Large intestine (tissue), 3 donors: ENCODE measurements around the gene KRT84. TPM values are rescaled to one million over a fixed set of nuclear protein-coding genes. Genes with fewer than 3 reads are reported as not detected.

Source experiments
- DNase-seq, 2 donors: peaks; one replicate each; pipeline versions ENCODE4 v3.0.0 to v3.0.0-alpha.2; 2013
- H3K27ac ChIP-seq: one replicate; pipeline ENCODE4 v1.5.1; 2013; ENCODE audit warnings: low read length
- H3K27me3 ChIP-seq: 2 replicates; pipeline ENCODE4 v1.6.1; 2013; ENCODE audit warnings: low read length; ENCODE audit not compliant: control insufficient read depth, insufficient read depth
- H3K36me3 ChIP-seq: 2 replicates; pipeline ENCODE4 v1.6.1; 2013; ENCODE audit warnings: low read length; ENCODE audit not compliant: control insufficient read depth, insufficient read depth
- H3K4me1 ChIP-seq: one replicate; pipeline ENCODE4 v1.6.1; 2013; ENCODE audit warnings: low read length; ENCODE audit not compliant: control insufficient read depth, insufficient read depth
- H3K4me3 ChIP-seq: one replicate; pipeline ENCODE4 v1.5.1; 2013; ENCODE audit warnings: low read length
- H3K9me3 ChIP-seq: one replicate; pipeline ENCODE4 v1.6.1; 2013; ENCODE audit warnings: mild to moderate bottlenecking, low read depth, low read length, moderate library complexity; ENCODE audit not compliant: control insufficient read depth
- WGBS: methylation state at CpG from one replicate; pipeline ENCODE4 v1.1.5; 2013; ENCODE audit warnings: low lambda C conversion rate; ENCODE audit not compliant: insufficient coverage; 5-methylcytosine and 5-hydroxymethylcytosine counted together
- polyA plus RNA-seq: library from polyadenylated mRNA; unstranded; fragments of 120-200 nt; gene quantifications from one replicate; pipeline ENCODE4 v1.2.1, GENCODE V29; 2013

The KRT84 gene
- polyA plus RNA-seq, 1 donor: not detected

DNA sequence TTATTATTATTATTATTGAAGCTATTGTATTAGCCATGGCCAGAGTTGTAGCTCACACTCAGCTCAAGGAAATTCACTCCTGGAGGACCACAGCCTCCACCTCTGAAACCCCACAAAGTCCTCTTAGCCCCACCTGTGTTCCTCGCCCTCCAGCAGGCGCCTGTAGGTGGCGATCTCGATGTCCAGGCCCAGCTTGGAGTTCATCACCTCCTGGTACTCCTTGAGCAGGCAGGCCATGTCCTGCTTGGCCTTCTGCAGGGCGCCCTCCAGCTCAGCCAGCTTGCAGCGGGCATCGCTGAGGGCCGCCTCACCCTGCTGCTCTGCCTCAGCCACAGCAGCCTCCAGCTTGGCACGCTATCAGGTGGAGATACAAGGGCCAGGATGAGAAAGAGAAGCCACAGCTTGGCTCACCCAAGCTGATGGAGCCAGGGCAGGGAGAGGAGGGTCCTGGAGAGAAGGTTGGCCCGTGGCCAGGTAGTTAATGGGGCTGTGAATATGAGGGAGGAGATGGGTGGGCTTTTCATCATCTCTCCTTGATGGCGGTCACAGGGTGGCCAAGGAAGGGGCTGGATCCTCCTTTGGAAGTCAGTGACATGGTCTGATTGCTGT, 23.2 kb downstream of the KRT84 start:
- Histone ChIP-seq H3K27ac (no peak overlapping the region), H3K27me3 (peaks cover 17% of the 10 kb centered on the region), H3K4me3 (no peak overlapping the region), H3K36me3 (no peaks in the 10 kb centered on the region), H3K4me1 (no peaks in the 10 kb centered on the region), H3K9me3 (no peaks in the 10 kb centered on the region)
- no peak for DNase-seq
- no CpG with 5 or more reads among the region's 11 CpGs for WGBS

GRCh38 chr12:52361553-52361952, 23.9 kb downstream of the KRT84 start:
- no CpG with 5 or more reads among the region's 1 CpG for WGBS
- DNase-seq: no peak
- H3K27me3 ChIP-seq: peaks cover 14% of the 10 kb centered on the region
- no peak overlapping the region for H3K4me3 ChIP-seq
- H3K9me3 ChIP-seq: no peaks in the 10 kb centered on the region
- H3K27ac ChIP-seq: no peak overlapping the region
- no peaks in the 10 kb centered on the region for H3K4me1 ChIP-seq
- no peaks in the 10 kb centered on the region for H3K36me3 ChIP-seq

GRCh38 chr12:52360663-52361271, 24.7 kb downstream of the KRT84 start:
- H3K4me3 ChIP-seq: no peak overlapping the region
- H3K4me1 ChIP-seq: no peaks in the 10 kb centered on the region
- no peaks in the 10 kb centered on the region for H3K9me3 ChIP-seq
- H3K36me3 ChIP-seq: no peaks in the 10 kb centered on the region
- H3K27me3 ChIP-seq: peaks cover 12% of the 10 kb centered on the region
- WGBS: no CpG with 5 or more reads among the region's 13 CpGs
- DNase-seq: no peak
- no peak overlapping the region for H3K27ac ChIP-seq

DNA sequence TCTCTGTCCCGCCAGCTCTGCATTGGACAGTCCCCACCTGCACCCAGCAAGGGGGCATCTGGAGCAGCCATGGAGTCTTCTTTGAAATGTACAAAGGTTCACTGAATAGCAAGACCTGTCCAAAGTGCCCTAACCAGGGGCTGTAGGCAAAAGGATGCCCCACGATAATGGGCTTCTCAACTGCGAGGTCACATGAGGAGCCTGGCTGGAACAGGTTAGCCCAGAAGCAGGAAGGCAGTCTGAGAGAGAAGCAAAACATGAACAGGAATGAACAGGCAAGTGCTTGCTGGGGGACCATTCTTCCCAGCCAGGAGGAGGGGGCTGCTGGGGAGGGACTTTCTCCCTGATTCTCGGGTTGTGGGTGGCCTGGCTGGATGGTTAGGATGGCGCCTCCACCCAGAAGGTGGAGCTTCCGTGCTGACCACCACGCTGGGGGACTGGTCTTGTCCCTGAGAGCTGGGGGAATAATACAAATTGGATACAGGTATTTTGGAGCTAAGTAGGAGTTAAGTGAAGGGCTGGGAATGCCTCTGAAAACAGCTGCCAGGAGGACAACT, 25.3 kb downstream of the KRT84 start:
- DNase-seq: no peak
- Histone ChIP-seq H3K27ac (no peak overlapping the region), H3K9me3 (no peaks in the 10 kb centered on the region), H3K4me1 (no peaks in the 10 kb centered on the region), H3K36me3 (no peaks in the 10 kb centered on the region), H3K27me3 (peaks cover 12% of the 10 kb centered on the region), H3K4me3 (no peak overlapping the region)
- WGBS: no CpG with 5 or more reads among the region's 7 CpGs

GRCh38 chr12:52359621-52360061, 25.8 kb downstream of the KRT84 start:
- Histone ChIP-seq H3K4me3 (no peak overlapping the region), H3K36me3 (no peaks in the 10 kb centered on the region), H3K9me3 (no peaks in the 10 kb centered on the region), H3K27ac (no peak overlapping the region), H3K27me3 (peaks cover 7% of the 10 kb centered on the region), H3K4me1 (no peaks in the 10 kb centered on the region)
- no CpG with 5 or more reads among the region's 5 CpGs for WGBS
- DNase-seq: no peak

GRCh38 chr12:52358575-52359350, 26.7 kb downstream of the KRT84 start:
- Histone ChIP-seq H3K27me3 (peaks cover 6% of the 10 kb centered on the region), H3K36me3 (no peaks in the 10 kb centered on the region), H3K9me3 (no peaks in the 10 kb centered on the region), H3K27ac (no peak overlapping the region), H3K4me3 (no peak overlapping the region), H3K4me1 (no peaks in the 10 kb centered on the region)
- no CpG with 5 or more reads among the region's 5 CpGs for WGBS
- DNase-seq: no peak

DNA sequence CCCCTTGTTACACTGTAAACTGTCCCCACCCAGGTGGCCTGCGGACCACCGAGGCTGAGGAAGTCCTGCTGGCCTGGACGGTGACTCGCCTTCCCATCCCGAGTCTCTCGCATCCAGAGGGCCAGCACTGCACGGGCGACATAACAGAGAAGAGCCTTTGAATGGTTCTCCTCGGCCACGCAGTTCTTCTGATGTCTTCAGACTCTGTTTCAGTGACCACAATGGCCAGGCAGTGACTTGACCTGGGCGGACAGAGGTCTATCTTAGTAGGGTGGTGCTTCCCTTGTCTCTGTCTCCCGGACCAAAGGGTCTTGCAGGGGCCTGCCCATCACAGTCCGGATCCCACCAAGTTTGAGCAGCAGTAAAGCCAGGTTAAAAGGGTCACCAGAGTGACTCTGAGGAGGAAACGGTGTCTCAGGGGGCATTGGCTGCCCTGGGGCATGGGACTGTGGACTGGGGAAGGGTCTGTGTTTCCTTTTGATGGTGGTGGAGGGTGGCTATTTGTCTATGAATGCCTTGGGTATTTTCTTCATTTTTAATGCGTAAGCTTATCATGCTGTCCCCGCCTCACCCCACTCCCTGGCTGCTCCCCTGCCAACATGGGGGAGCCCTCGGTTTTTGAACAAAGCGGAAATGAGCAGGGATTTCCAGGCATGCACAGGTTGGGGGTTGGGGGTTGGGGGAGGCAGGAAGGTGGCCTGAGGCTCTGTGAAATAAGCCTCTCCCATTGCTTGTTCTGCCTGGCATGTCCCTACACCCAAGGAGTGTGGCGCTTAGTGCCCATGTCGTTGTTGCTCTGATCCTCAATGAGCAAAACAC, 28.5 kb downstream of the KRT84 start:
- Histone ChIP-seq H3K4me1 (no peaks in the 10 kb centered on the region), H3K27me3 (peaks cover 10% of the 10 kb centered on the region), H3K36me3 (no peaks in the 10 kb centered on the region), H3K9me3 (no peaks in the 10 kb centered on the region), H3K4me3 (no peak overlapping the region), H3K27ac (no peak overlapping the region)
- no peak for DNase-seq
- no CpG with 5 or more reads among the region's 20 CpGs for WGBS

- no peaks in the 10 kb centered on the region for H3K4me1 ChIP-seq
- WGBS: no CpG with 5 or more reads among the region's 56 CpGs
- H3K9me3 ChIP-seq: no peaks in the 10 kb centered on the region
- H3K4me3 ChIP-seq: no peak overlapping the region
- H3K27me3 ChIP-seq: peaks cover 10% of the 10 kb centered on the region
- no peaks in the 10 kb centered on the region for H3K36me3 ChIP-seq
- DNase-seq: no peak
- H3K27ac ChIP-seq: no peak overlapping the region
These were observed 29.3 kb downstream of the KRT84 start for GRCh38 chr12:52356031-52356761.

DNA sequence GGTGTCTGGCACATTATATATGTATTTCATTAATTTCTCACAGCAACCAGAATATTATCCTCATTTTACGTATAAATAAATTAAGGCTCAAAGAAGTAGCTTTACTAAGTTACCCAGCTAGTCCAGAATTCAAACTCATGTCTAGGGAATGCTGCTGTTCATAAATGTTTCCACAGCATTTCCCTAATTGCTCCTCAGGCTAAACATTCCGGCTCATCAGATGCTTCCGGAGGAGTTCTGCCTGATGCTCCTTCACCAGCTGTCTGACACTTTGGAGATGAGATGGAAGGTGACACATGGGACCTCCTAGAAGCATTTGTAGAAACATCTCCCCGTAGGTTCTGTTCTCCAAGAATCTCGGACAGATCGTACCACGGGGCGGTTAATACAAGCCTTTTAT, 30.3 kb downstream of the KRT84 start:
- no peaks in the 10 kb centered on the region for H3K9me3 ChIP-seq

More for the DNA sequence above, 30.3 kb downstream of the KRT84 start:
- no peak overlapping the region for H3K27ac ChIP-seq
- DNase-seq: no peak
- H3K27me3 ChIP-seq: peaks cover 10% of the 10 kb centered on the region
- 100% methylated on average over 1 of the region's 8 CpGs for whole genome bisulfite sequencing
- H3K36me3 ChIP-seq: no peaks in the 10 kb centered on the region
- no peaks in the 10 kb centered on the region for H3K4me1 ChIP-seq
- H3K4me3 ChIP-seq: no peak overlapping the region
